PC-3 (cell line): Measurements from ENCODE around the gene PHF13. TPM values are rescaled to one million over a fixed set of nuclear protein-coding genes. Genes with fewer than 3 reads are reported as not detected.

Source experiments
- ATAC-seq: fragments of 200-7000 bp; cut with Tn5 transposase; 2 replicates; pipeline ENCODE4 v1.9.1; 2020; ENCODE audit warnings: mild to moderate bottlenecking, moderate library complexity
- BruUV-seq: library from RNA; stranded (reverse); fragments of 400-500 nt; replicated peaks from 2 replicates; lab custom pipeline; 2021; lab: Mats Ljungman, UMichigan
- CTCF ChIA-PET: fragments of 300-600 bp; sonication (Branson Sonifier 250); formaldehyde crosslinking; loops from one replicate; lab custom pipeline; 2022; ENCODE audit warnings: antibody characterized with exemption; lab: Charles Lee
- POLR2A ChIA-PET: fragments of 300-600 bp; sonication (Branson Sonifier 250); formaldehyde crosslinking; loops from one replicate; lab custom pipeline; 2022; ENCODE audit warnings: antibody characterized with exemption; ENCODE audit not compliant: unreplicated experiment; lab: Charles Lee
- DNase-seq: peaks from one replicate; pipeline ENCODE4 v3.0.0-alpha.2; 2015
- H2AFZ ChIP-seq: fragments of 300-600 bp; sonication (generic); 2 replicates; pipeline ENCODE4 v1.6.0; 2016; ENCODE audit warnings: antibody characterized with exemption, low read length
- H3F3A ChIP-seq: fragments of 300-600 bp; sonication (generic); one replicate; pipeline ENCODE4 v1.6.0; 2017; ENCODE audit warnings: antibody characterized with exemption, low read length, control low read depth, mild to moderate bottlenecking; ENCODE audit not compliant: unreplicated experiment
- H3K27ac ChIP-seq: fragments of 300-600 bp; sonication (generic); 2 replicates; pipeline ENCODE4 v1.5.1; 2016; ENCODE audit warnings: mild to moderate bottlenecking, low read length
- H3K27me3 ChIP-seq: fragments of 300-600 bp; sonication (generic); 2 replicates; pipeline ENCODE4 v1.6.1; 2016; ENCODE audit warnings: low read length, mixed read lengths
- H3K36me3 ChIP-seq: fragments of 300-600 bp; sonication (generic); 2 replicates; pipeline ENCODE4 v1.6.1; 2016; ENCODE audit warnings: low read depth, mixed run types, low read length, mixed read lengths
- H3K4me1 ChIP-seq: fragments of 300-600 bp; sonication (generic); 2 replicates; pipeline ENCODE4 v1.5.1; 2016; ENCODE audit warnings: low read length; ENCODE audit not compliant: insufficient read depth
- H3K4me2 ChIP-seq: fragments of 300-600 bp; sonication (generic); 2 replicates; pipeline ENCODE4 v1.6.0; 2016; ENCODE audit warnings: low read length
- H3K4me3 ChIP-seq: fragments of 300-600 bp; sonication (generic); 2 replicates; pipeline ENCODE4 v1.5.1; 2016; ENCODE audit warnings: mild to moderate bottlenecking, low read length, mixed read lengths
- H3K79me2 ChIP-seq: fragments of 300-600 bp; sonication (generic); 2 replicates; pipeline ENCODE4 v1.6.1; 2017; ENCODE audit warnings: low read length, mixed read lengths
- H3K9ac ChIP-seq: fragments of 300-600 bp; sonication (generic); 2 replicates; pipeline ENCODE4 v1.6.0; 2016; ENCODE audit warnings: mild to moderate bottlenecking, low read length
- H3K9me2 ChIP-seq: fragments of 300-600 bp; sonication (generic); replicated peaks from 2 replicates; pipeline ENCODE4 v1.6.1; 2016; ENCODE audit warnings: mixed run types, low read length, mixed read lengths
- H3K9me3 ChIP-seq: fragments of 300-600 bp; sonication (generic); 2 replicates; pipeline ENCODE4 v1.6.1; 2016; ENCODE audit warnings: low read length, mixed read lengths
- H4K20me1 ChIP-seq: fragments of 300-600 bp; sonication (generic); 2 replicates; pipeline ENCODE4 v1.6.1; 2016; ENCODE audit warnings: low read length, mixed read lengths
- EZH2phosphoT487 ChIP-seq: fragments of 300-600 bp; sonication (generic); IDR thresholded peaks from 2 replicates; pipeline ENCODE4 v1.6.1; 2018; ENCODE audit warnings: mild to moderate bottlenecking, antibody characterized with exemption, low read length, borderline replicate concordance
- intact Hi-C: fragments of 100-400 bp; cut with micrococcal nuclease; formaldehyde crosslinking; loops from 2 replicates; pipeline ENCODE4 v1.9.0; 2023
- total RNA-seq: library from RNA; depleted of rRNA; stranded (reverse); fragments of >200 nt; gene quantifications from 2 replicates; pipeline ENCODE4 v1.2.3, GENCODE V29; 2014
- TF ChIP-seq, protein P1 (sequence below): fragments of 300-600 bp; sonication (generic); conservative IDR thresholded peaks from 2 replicates; pipeline ENCODE4 v1.5.1; 2017; ENCODE audit warnings: antibody characterized with exemption, low read depth, mild to moderate bottlenecking, low read length

The PHF13 gene
- total RNA-seq, 1 experiment from 2014 or later: 13.2 TPM

DNA sequence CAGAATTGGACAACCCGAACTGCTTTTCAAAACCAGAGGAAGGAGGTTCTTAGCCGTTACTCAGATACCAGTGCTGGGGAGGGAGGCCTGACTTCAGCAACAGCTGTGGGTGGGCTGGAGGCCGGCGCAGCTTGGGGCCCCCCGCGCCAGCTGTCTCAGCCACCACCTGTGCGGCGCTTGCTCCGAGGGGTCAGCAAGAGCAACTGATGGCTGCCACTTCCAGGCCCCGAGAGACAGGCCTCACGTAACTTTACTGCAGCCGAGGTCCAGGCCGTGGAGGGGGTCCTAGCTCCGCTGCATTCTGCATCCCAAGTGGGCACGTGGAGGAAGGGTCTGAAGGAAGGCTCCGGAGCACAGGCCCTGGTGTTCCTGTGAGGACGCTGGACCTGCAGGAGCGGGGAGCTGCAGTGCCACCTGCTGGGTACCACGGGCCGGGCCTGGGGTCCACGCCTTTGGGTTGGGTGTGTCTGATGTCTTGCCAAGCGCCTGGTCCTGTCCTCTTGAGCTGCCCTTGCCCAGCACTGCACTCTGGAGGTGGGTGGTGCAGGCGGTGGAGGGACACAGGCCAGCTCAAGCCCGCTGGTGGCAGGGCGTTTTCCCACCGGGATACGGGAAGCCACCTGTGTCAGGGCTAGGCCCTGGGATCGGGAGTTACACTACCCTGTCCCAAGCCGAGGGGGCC lies 21.0 kb downstream of the PHF13 start:
- Histone ChIP-seq H3F3A (peaks cover 7% of the 10 kb centered on the region), H3K9me2 (no peaks in the 10 kb centered on the region), H3K79me2 (no peaks in the 10 kb centered on the region), H2AFZ (no peak overlapping the region), H3K36me3 (peaks cover 61% of the 10 kb centered on the region), H3K9ac (no peak overlapping the region), H4K20me1 (no peaks in the 10 kb centered on the region), H3K9me3 (no peaks in the 10 kb centered on the region), H3K27ac (no peak overlapping the region), H3K27me3 (no peaks in the 10 kb centered on the region), H3K4me3 (no peak overlapping the region), H3K4me2 (no peak overlapping the region), H3K4me1 (no peaks in the 10 kb centered on the region)
- CTCF ChIA-PET: interaction anchor here (0.6 to 0.7 kb wide), 3 partner anchors 13 to 57 kb away, joined by 3 to 4 read pairs (median 4); no protein-coding TSS in a partner anchor
- POLR2A ChIA-PET: no interaction called here
- intact Hi-C loops: no loop called here
- TF ChIP-seq, protein P1, sequence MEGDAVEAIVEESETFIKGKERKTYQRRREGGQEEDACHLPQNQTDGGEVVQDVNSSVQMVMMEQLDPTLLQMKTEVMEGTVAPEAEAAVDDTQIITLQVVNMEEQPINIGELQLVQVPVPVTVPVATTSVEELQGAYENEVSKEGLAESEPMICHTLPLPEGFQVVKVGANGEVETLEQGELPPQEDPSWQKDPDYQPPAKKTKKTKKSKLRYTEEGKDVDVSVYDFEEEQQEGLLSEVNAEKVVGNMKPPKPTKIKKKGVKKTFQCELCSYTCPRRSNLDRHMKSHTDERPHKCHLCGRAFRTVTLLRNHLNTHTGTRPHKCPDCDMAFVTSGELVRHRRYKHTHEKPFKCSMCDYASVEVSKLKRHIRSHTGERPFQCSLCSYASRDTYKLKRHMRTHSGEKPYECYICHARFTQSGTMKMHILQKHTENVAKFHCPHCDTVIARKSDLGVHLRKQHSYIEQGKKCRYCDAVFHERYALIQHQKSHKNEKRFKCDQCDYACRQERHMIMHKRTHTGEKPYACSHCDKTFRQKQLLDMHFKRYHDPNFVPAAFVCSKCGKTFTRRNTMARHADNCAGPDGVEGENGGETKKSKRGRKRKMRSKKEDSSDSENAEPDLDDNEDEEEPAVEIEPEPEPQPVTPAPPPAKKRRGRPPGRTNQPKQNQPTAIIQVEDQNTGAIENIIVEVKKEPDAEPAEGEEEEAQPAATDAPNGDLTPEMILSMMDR: peak; percentile 90
- TF ChIP-seq EZH2phosphoT487: no peak
- DNase-seq (peak; percentile 64), ATAC-seq (peak; percentile 79)
- BruUV-seq: TSS peak; percentile 44

DNA sequence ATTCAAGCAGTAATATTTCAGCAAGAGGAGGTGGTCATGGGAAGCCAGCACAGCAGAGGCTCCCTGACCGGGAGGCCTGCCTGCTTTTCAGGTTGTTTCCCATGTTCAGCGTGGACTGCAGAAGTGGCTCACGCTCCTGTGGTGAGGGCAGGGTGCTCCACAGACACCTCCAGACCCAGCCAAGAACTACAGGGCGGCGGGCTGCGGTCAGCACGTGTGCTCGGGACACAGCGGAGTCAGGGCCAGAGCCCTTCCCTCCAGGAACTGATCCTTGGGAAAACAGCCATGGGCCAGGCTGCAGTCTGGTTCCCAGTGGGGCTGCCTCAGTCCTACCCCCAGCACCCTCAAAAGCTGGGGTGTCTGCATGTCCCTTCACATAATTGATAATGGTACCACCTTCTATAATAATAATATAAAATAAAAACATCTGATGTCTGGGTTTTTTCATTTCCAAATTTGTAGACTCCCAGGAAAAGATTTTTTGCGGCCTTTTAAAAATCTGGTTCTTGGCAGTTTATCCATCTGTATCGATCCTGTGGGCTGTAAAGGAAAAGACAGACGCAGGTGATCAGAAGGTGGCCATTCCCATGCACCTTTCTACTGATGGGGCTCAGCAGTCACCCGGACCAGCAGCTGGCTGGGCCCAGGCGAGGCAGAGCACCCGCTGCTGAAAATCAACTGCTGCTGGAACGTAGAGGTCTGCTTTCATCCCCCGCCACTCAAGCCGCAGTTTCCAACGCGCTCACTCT lies 21.8 kb downstream of the PHF13 start:
- ATAC-seq (no peak; the same call in 1 of the 2 replicates), DNase-seq (no peak)
- intact Hi-C loops: no loop called here
- BruUV-seq: no TSS peak
- Histone ChIP-seq H2AFZ (no peak overlapping the region), H3K9ac (no peak overlapping the region), H3K9me3 (no peaks in the 10 kb centered on the region), H3K27ac (no peak overlapping the region), H3K9me2 (no peaks in the 10 kb centered on the region), H3K4me1 (no peaks in the 10 kb centered on the region), H3K27me3 (no peaks in the 10 kb centered on the region), H3K4me3 (no peak overlapping the region), H3K79me2 (no peaks in the 10 kb centered on the region), H3K4me2 (no peak overlapping the region), H4K20me1 (no peaks in the 10 kb centered on the region), H3K36me3 (peaks cover 69% of the 10 kb centered on the region), H3F3A (peaks cover 7% of the 10 kb centered on the region)
- no peak for TF ChIP-seq EZH2phosphoT487
- TF ChIP-seq, protein P1: no peak
- POLR2A ChIA-PET: no interaction called here
- CTCF ChIA-PET: interaction anchor here (0.6 to 0.7 kb wide), 3 partner anchors 12 to 57 kb away, joined by 3 to 4 read pairs (median 4); no protein-coding TSS in a partner anchor
